SKM-1 (cell line): ENCODE results near the gene MSI2.

Experiments
- DNase-seq: peaks from one replicate; lab custom pipeline; 2025; ENCODE audit not compliant: unreplicated experiment; lab: John Stamatoyannopoulos, UW

The MSI2 gene

DNA sequence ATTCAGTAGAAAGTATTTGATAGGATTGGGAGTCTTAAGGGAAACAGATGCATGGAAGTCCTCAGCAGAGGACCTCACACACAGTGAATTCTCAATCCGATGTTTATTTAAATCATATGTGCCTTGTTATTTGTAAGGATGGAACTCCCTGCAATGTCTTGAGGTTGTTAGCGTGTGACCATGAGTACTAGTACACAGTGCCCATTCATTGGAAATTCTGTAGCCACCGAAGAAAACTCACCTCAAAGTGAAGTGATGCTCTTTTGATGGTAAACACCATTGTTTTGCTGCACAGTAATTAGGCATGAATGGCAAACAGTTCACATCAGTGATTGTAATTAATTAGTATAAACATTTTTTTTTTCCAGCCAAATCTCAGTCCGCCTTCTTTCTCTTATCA, 173.6 kb downstream of the MSI2 start:
- DNase-seq, result no peak

DNA sequence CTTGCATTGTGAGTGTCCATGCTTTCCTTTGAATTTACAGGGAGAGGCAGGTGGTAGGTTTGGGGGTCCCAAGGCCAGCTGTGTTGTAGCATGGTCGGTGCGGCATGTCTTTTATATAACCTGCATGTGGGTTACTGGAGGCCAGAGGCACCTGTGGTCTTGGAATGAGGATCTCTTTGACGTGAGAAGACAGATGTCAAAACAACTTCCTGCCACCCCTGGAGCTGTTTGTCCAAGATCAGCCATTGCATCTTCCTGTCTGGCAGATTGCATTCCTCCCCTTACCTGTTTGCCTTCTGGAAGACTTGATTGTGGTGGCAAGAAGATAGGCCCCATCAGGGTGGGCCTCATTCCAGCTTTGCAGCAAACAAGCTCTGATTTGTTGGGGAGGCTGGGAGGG, 175.1 kb downstream of the MSI2 start:
- no peak for DNase-seq

- no peak for DNase-seq
These were observed 176.4 kb downstream of the MSI2 start for GRCh38 chr17:57432507-57433277.

DNA sequence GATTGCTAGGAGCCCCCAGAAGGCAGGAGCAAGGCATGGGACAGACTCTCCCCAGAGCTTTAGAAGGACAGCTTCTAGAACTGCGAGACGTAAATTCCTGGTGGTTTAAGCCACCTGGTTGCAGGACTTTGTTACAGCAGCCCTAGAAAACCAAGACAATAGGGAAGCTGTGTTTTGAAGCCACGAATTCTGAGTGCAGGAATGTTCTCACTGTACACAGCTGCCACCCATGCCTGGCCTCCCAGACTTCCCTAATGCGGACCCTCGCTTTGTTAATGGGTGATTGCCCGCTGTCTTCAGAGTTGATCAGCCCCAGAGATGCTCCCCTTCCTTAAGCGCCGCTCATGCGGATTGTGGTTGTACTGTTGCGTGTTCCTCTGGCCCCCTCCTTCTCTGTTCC, 177.1 kb downstream of the MSI2 start:
- DNase-seq, result no peak

DNA sequence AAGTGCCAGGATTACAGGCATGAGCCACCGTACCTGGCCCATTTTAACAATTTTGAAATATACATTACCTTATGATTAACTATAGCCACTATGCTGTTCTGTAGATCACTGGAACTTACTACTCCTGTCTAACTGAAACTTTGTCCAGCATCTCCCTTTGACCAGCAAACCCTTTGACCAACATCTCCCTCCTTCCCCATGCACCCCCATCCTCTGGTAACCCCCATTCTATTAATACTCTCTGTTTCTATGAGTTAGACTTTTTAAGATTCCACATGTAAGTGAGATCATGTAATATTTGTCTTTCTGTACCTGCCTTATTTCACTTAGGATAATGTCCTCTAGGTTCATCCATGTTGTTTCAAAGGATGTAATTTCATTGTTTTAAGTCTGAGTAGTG, 178.0 kb downstream of the MSI2 start:
- no peak for DNase-seq

DNA sequence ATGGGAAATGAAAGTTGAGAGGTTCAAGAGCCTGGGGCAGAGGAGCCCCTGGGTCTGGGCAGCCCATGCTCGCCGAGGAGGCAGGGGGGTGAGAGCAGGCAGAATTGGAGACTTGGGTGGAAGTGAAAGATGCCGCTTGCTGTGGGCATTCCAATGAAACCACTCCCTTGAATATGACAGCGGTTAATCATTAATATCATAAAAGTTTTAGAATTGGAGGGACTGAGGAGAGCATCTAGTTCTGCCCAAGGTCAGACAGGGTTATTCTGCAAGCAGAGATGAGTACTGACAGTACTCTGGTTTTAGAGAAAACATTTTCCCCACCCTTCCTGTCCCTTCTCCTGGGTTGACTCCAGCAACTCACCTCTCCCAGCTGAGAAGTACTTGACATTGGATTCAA, 180.2 kb downstream of the MSI2 start:
- DNase-seq, result no peak

GRCh38 chr17:57438066-57438731, 181.9 kb downstream of the MSI2 start:
- DNase-seq, result no peak

GRCh38 chr17:57439651-57440050, 183.3 kb downstream of the MSI2 start:
- DNase-seq, result no peak

GRCh38 chr17:57440522-57441269, 184.4 kb downstream of the MSI2 start:
- no peak for DNase-seq

- no peak for DNase-seq
These were observed 184.9 kb downstream of the MSI2 start for GRCh38 chr17:57441270-57441600.

- DNase-seq, result no peak
These were observed 186.1 kb downstream of the MSI2 start for GRCh38 chr17:57442401-57442823.

DNA sequence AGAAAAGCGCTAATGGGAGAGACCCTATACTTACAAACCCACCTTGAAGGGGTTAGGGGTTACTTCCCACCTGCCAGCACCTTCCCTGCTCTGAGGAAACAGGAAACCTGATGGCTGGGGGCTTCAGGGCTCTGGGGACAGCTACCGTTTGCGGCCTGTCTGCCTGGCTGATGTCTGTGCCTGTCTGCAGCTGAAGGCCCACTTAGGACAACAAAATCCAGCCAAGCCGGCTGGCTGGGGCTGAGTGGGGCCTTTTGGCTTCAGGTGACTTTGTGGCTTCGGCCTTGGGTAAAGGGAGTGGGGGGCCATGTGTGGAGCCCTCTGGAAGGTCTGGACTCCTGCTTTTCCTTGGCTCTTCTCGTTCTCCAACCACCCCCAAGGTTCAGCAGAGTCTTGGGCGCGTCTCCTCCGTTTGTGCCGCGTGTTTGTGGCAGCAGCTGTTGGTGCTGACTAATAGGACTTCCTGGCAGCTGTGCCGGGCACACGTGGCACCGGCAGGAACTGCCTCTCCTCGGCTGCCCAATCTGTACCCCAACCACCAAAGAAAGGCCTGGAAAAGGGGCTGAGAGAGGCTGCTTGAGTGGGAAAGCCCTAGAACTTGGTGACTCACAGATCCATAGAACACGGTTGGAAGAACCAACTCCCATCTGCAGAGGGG, 186.7 kb downstream of the MSI2 start:
- no peak for DNase-seq

- no peak for DNase-seq
These were observed 187.5 kb downstream of the MSI2 start for GRCh38 chr17:57443781-57444180.

GRCh38 chr17:57444682-57445450, 188.5 kb downstream of the MSI2 start:
- no peak for DNase-seq

DNA sequence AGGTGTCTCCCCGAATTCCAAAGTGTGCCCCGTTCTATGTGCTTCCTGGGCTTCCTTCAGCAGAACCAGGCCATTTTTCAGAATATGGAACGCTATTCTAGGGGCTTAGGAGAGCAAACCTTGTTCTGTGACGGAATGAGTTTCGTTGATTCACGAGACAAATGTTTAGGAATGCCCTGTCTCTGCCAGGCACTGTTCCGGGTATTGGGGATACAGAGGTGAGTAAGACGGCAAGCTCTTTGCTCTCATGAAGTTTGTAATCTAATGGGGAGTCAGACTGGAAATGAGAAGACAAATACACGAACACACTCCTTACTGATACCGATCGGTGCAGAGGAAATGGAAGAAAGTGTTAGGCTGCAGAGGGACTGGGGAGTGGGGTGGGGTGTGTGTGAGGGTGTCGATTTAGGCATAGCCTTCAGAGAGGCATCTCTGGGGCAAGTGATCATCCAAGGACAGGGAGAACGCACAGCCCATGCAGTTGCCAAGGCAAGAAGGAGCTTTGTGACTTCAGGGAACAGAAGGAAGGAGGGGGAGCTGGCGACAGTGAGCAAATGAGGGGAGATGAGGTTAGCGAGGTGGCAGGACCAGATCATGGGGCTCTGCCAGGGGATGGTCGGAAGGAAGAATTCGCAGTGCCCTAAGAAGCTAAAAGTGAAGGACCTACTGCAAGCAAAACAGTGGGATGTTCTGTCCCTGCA, 189.6 kb downstream of the MSI2 start:
- DNase-seq, result no peak

DNA sequence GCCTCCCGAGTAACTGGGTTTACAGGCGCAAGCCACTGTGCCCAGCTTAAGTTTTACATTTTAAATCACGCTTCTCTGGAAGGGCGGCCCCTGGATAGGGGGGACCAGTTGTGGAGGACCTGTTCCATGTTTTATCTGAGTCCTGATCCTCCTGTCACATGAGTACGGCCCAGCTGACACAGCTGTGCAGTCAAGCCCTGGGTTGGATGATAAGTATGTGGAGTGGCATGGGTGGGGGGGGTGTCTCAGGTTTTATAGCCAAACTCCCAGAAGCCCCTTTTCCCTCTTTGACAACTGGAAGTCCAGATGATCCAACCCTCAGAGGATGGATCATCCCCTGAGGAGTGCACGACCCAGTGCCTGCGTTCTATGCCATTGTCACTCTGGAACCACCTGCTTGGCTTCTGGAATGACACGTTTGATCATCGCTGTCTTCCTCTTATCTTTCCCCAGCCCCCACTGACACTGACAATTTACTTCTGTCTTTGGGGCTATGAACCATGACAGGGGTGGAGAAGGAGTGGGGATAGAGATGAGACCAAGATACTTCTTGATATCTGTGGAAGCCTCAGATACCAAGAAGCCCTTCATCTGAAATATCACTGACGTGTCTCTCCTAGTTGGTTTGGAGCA, 191.2 kb downstream of the MSI2 start:
- DNase-seq, result no peak

- no peak for DNase-seq
These were observed 191.9 kb downstream of the MSI2 start for GRCh38 chr17:57447990-57448758.

DNA sequence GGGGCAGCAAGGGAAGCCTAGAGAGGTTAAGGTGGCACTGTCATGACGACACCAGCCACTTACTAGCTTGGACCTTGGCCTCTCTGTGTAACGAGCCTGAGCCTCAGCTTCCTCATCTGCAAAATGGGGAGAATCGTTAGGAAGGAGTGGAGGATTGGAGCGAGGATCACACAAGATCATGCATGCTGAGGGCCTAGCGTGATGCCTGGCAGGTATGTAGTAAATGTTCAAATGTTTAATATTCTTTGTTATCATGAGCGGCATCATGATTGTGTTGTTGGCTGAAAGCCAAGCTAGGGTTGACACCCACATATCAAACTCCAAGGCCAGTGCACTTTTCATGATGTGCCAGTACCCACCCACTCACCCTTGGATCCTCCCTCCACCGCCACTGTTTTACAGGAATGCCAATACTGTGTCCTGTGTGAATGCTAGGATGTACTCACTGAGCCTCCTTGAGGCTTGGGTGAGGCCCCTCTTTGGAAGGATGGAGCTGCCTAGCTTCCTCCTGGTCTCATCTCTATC, 192.5 kb downstream of the MSI2 start:
- no peak for DNase-seq

- DNase-seq, result no peak
These were observed 194.9 kb downstream of the MSI2 start for GRCh38 chr17:57451191-57451590.
